ENCODE results near the gene RAD51B. TPM values are rescaled to one million over a fixed set of nuclear protein-coding genes. Genes with fewer than 3 reads are reported as not detected.

RAD51B gene
- total and polyA plus RNA-seq, 2 of the 13 experiments (the other 11 are each of a cell fraction or from before 2014, with no cell fraction given): 7.0 to 9.5 TPM

GRCh38 chr14:68164711-68165113 is 345.1 kb downstream of the RAD51B start (continued):
- TF ChIP-seq MTERF4 (CRISPR knock-in tag; IDR thresholded peaks at IDR 0.05): no peak
- TF ChIP-seq JUNB (CRISPR knock-in tag; IDR thresholded peaks at IDR 0.05; ENCODE audit: borderline replicate concordance): no peak
- TF ChIP-seq ZNF362 (CRISPR knock-in tag; IDR thresholded peaks at IDR 0.05; ENCODE audit: borderline replicate concordance): no peak
- no peak for TF ChIP-seq ZNF343 (CRISPR knock-in tag; IDR thresholded peaks at IDR 0.05)
- TF ChIP-seq CBX5 (CRISPR knock-in tag; IDR thresholded peaks at IDR 0.05; ENCODE audit: borderline replicate concordance): no peak
- peak; percentile 58; the same call in 1 of the 2 replicates for TF ChIP-seq PPARG (CRISPR knock-in tag; conservative IDR thresholded peaks at IDR 0.05)
- no peak for TF ChIP-seq CCAR2 (optimal IDR thresholded peaks at IDR 0.05; ENCODE audit: low read depth, low read length)
- TF ChIP-seq HOXA5 (CRISPR knock-in tag; IDR thresholded peaks at IDR 0.05): no peak
- TF ChIP-seq, protein P1, sequence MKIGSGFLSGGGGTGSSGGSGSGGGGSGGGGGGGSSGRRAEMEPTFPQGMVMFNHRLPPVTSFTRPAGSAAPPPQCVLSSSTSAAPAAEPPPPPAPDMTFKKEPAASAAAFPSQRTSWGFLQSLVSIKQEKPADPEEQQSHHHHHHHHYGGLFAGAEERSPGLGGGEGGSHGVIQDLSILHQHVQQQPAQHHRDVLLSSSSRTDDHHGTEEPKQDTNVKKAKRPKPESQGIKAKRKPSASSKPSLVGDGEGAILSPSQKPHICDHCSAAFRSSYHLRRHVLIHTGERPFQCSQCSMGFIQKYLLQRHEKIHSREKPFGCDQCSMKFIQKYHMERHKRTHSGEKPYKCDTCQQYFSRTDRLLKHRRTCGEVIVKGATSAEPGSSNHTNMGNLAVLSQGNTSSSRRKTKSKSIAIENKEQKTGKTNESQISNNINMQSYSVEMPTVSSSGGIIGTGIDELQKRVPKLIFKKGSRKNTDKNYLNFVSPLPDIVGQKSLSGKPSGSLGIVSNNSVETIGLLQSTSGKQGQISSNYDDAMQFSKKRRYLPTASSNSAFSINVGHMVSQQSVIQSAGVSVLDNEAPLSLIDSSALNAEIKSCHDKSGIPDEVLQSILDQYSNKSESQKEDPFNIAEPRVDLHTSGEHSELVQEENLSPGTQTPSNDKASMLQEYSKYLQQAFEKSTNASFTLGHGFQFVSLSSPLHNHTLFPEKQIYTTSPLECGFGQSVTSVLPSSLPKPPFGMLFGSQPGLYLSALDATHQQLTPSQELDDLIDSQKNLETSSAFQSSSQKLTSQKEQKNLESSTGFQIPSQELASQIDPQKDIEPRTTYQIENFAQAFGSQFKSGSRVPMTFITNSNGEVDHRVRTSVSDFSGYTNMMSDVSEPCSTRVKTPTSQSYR (CRISPR knock-in tag; IDR thresholded peaks at IDR 0.05; ENCODE audit: borderline replicate concordance): no peak
- no peak for TF ChIP-seq HCFC1 (IDR thresholded peaks at IDR 0.05; ENCODE audit: low read depth, low read length)
- TF ChIP-seq ZNF441 (CRISPR knock-in tag; IDR thresholded peaks at IDR 0.05; ENCODE audit: borderline replicate concordance): no peak
- TF ChIP-seq ZFP36L2 (CRISPR knock-in tag; IDR thresholded peaks at IDR 0.05): no peak
- no peak for TF ChIP-seq ZNF615 (CRISPR knock-in tag; IDR thresholded peaks at IDR 0.05; ENCODE audit: borderline replicate concordance)
- no peak for TF ChIP-seq ZNF558 (CRISPR knock-in tag; IDR thresholded peaks at IDR 0.05; ENCODE audit: borderline replicate concordance)
- no peak for TF ChIP-seq GTF3A (CRISPR knock-in tag; conservative IDR thresholded peaks at IDR 0.05)
- no peak for TF ChIP-seq ZFP82 (CRISPR knock-in tag; IDR thresholded peaks at IDR 0.05; ENCODE audit: borderline replicate concordance)
- TF ChIP-seq ZNF24 (IDR thresholded peaks at IDR 0.05): no peak
- no peak for TF ChIP-seq MEIS1 (CRISPR knock-in tag; IDR thresholded peaks at IDR 0.05; ENCODE audit: borderline replicate concordance)
- peak; percentile 28; the same call in 1 of the 2 replicates for TF ChIP-seq GATAD2A (CRISPR knock-in tag; IDR thresholded peaks at IDR 0.05)
- no peak for TF ChIP-seq ATF2 (CRISPR knock-in tag; IDR thresholded peaks at IDR 0.05)
- TF ChIP-seq CBX2 (IDR thresholded peaks at IDR 0.05; ENCODE audit: low read depth, low read length): no peak
- no peak for TF ChIP-seq CBX2 (CRISPR knock-in tag; IDR thresholded peaks at IDR 0.05; ENCODE audit: low read depth)
- no peak for TF ChIP-seq ETV6 (CRISPR knock-in tag; conservative IDR thresholded peaks at IDR 0.05)
- TF ChIP-seq, protein P2, sequence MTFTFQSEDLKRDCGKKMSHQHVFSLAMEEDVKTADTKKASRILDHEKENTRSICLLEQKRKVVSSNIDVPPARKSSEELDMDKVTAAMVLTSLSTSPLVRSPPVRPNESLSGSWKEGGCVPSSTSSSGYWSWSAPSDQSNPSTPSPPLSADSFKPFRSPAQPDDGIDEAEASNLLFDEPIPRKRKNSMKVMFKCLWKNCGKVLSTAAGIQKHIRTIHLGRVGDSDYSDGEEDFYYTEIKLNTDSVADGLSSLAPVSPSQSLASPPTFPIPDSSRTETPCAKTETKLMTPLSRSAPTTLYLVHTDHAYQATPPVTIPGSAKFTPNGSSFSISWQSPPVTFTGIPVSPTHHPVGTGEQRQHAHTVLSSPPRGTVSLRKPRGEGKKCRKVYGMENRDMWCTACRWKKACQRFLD (CRISPR knock-in tag; IDR thresholded peaks at IDR 0.05; ENCODE audit: borderline replicate concordance): no peak

Data from HepG2 (cell line).